ENCODE measurements around the gene STOML1. TPM values are rescaled to one million over a fixed set of nuclear protein-coding genes. Genes with fewer than 3 reads are reported as not detected.
A peak's percentile ranks its signal among the peaks of the same experiment; 100 is the strongest.

Gene STOML1
- total and polyA plus RNA-seq, 10 of the 15 experiments (the other 5 are each of a cell fraction or from before 2014, with no cell fraction given) = 0.14 to 13.6 (median 8.3) TPM

- no peak for TF ChIP-seq SREBF1 (IDR thresholded peaks at IDR 0.05; ENCODE audit: low read length)
- no peak for TF ChIP-seq ZSCAN29 (IDR thresholded peaks at IDR 0.05)
- TF ChIP-seq HCFC1 (IDR thresholded peaks at IDR 0.05; ENCODE audit: low read length) = no peak
- TF ChIP-seq STAT3 (IDR thresholded peaks at IDR 0.05; ENCODE audit: low read depth, low read length) = no peak
- TF ChIP-seq ZNF384 (IDR thresholded peaks at IDR 0.05; ENCODE audit: borderline replicate concordance, low read depth, low read length) = peak; percentile 86
- no peak for TF ChIP-seq SIN3A (IDR thresholded peaks at IDR 0.05; ENCODE audit: low read depth, low read length)
- no peak for TF ChIP-seq BHLHE40 (IDR thresholded peaks at IDR 0.05; ENCODE audit: borderline replicate concordance in 1 of 2, low read depth in 2 of 2, low read length in 1 of 2)
- TF ChIP-seq, protein P1, sequence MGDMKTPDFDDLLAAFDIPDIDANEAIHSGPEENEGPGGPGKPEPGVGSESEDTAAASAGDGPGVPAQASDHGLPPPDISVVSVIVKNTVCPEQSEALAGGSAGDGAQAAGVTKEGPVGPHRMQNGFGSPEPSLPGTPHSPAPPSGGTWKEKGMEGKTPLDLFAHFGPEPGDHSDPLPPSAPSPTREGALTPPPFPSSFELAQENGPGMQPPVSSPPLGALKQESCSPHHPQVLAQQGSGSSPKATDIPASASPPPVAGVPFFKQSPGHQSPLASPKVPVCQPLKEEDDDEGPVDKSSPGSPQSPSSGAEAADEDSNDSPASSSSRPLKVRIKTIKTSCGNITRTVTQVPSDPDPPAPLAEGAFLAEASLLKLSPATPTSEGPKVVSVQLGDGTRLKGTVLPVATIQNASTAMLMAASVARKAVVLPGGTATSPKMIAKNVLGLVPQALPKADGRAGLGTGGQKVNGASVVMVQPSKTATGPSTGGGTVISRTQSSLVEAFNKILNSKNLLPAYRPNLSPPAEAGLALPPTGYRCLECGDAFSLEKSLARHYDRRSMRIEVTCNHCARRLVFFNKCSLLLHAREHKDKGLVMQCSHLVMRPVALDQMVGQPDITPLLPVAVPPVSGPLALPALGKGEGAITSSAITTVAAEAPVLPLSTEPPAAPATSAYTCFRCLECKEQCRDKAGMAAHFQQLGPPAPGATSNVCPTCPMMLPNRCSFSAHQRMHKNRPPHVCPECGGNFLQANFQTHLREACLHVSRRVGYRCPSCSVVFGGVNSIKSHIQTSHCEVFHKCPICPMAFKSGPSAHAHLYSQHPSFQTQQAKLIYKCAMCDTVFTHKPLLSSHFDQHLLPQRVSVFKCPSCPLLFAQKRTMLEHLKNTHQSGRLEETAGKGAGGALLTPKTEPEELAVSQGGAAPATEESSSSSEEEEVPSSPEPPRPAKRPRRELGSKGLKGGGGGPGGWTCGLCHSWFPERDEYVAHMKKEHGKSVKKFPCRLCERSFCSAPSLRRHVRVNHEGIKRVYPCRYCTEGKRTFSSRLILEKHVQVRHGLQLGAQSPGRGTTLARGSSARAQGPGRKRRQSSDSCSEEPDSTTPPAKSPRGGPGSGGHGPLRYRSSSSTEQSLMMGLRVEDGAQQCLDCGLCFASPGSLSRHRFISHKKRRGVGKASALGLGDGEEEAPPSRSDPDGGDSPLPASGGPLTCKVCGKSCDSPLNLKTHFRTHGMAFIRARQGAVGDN (IDR thresholded peaks at IDR 0.05) = 0 out of 2 replicates have a peak, but pooled peaks have one; percentile 25
- TF ChIP-seq WRNIP1 (IDR thresholded peaks at IDR 0.05; ENCODE audit: borderline replicate concordance, low read depth, low read length) = no peak
- TF ChIP-seq TCF3 (IDR thresholded peaks at IDR 0.05; ENCODE audit: borderline replicate concordance, insufficient read depth, low read depth, low read length) = 0 out of 2 replicates have a peak, but pooled peaks have one; percentile 39
- no peak for TF ChIP-seq EGR1 (IDR thresholded peaks at IDR 0.05; ENCODE audit: borderline replicate concordance in 1 of 2, low read depth in 2 of 2, low read length in 2 of 2)
- no peak for TF ChIP-seq NKRF (conservative IDR thresholded peaks at IDR 0.05)
- TF ChIP-seq ZNF274 (IDR thresholded peaks at IDR 0.05; ENCODE audit: insufficient read depth, insufficient read length) = no peak
- TF ChIP-seq ZBTB4 (CRISPR knock-in tag; IDR thresholded peaks at IDR 0.05) = no peak
- TF ChIP-seq CHD4 (IDR thresholded peaks at IDR 0.05) = no peak
- no peak for TF ChIP-seq LARP7 (IDR thresholded peaks at IDR 0.05)
- no peak for TF ChIP-seq PML (IDR thresholded peaks at IDR 0.05; ENCODE audit: low read length)
- no peak for TF ChIP-seq ZBTB11 (CRISPR knock-in tag; IDR thresholded peaks at IDR 0.05)
- TF ChIP-seq ZNF217 (IDR thresholded peaks at IDR 0.05) = no peak
- TF ChIP-seq SP1 (IDR thresholded peaks at IDR 0.05; ENCODE audit: low read depth, low read length) = no peak
These were observed 26.4 kb downstream of the STOML1 start (continued) for GRCh38 chr15:73965758-73966113.
